IMR-90 (cell line): ENCODE data around the gene CCHCR1. TPM values are rescaled to one million over a fixed set of nuclear protein-coding genes. Genes with fewer than 3 reads are reported as not detected.

Experiments
- ATAC-seq: fragments of 200-7000 bp; cut with Tn5 transposase; 2 replicates; pipeline ENCODE4 v1.9.1; 2020; ENCODE audit warnings: low read depth, mild to moderate bottlenecking, moderate library complexity
- BruUV-seq: library from RNA; stranded (reverse); fragments of 400-500 nt; replicated peaks from 2 replicates; lab custom pipeline; 2021; lab: Mats Ljungman, UMichigan
- CTCF ChIA-PET: fragments of 300-600 bp; formaldehyde crosslinking; extraction: SDS; loops from one replicate; lab custom pipeline; 2021; ENCODE audit warnings: antibody characterized with exemption; lab: Yijun Ruan, JAX
- POLR2A ChIA-PET: fragments of 300-600 bp; sonication (Branson Sonifier 250); formaldehyde crosslinking; loops from one replicate; lab custom pipeline; 2022; ENCODE audit warnings: antibody characterized with exemption; ENCODE audit not compliant: unreplicated experiment; lab: Charles Lee
- DNase-seq: peaks from one replicate; pipeline ENCODE4 v3.0.0; 2013
- H2AFZ ChIP-seq: replicated peaks from 2 replicates; pipeline ENCODE3; 2013; ENCODE audit warnings: low read length, mild to moderate bottlenecking; ENCODE audit not compliant: poor library complexity
- H2AK5ac ChIP-seq: 2 replicates; pipeline ENCODE4 v1.6.1; 2013; ENCODE audit warnings: low read depth, low read length, inconsistent platforms
- H2AK9ac ChIP-seq: replicated peaks from 2 replicates; pipeline ENCODE3; 2013; ENCODE audit warnings: mild to moderate bottlenecking, low read depth, low read length, moderate library complexity; ENCODE audit not compliant: poor library complexity
- H2BK120ac ChIP-seq: 2 replicates; pipeline ENCODE4 v1.6.1; 2013; ENCODE audit warnings: low read depth, low read length, inconsistent platforms
- H2BK15ac ChIP-seq: 3 replicates; pipeline ENCODE4 v1.6.1; 2013; ENCODE audit warnings: low read depth, low read length, inconsistent platforms
- H2BK20ac ChIP-seq: 2 replicates; pipeline ENCODE4 v1.6.1; 2013; ENCODE audit warnings: low read depth, mild to moderate bottlenecking, inconsistent platforms, low read length, moderate library complexity
- H2BK5ac ChIP-seq: 2 replicates; pipeline ENCODE4 v1.6.1; 2013; ENCODE audit warnings: mild to moderate bottlenecking, low read depth, low read length, inconsistent platforms; ENCODE audit not compliant: poor library complexity, severe bottlenecking
- H3K14ac ChIP-seq: replicated peaks from 2 replicates; pipeline ENCODE4 v1.6.1; 2013; ENCODE audit warnings: low read depth, low read length, inconsistent platforms
- H3K18ac ChIP-seq: 2 replicates; pipeline ENCODE4 v1.6.1; 2013; ENCODE audit warnings: low read depth, low read length, control low read depth
- H3K23ac ChIP-seq: 2 replicates; pipeline ENCODE4 v1.6.1; 2013; ENCODE audit warnings: low read depth, low read length, inconsistent platforms
- H3K27ac ChIP-seq: 2 replicates; pipeline ENCODE4 v1.5.1; 2013; ENCODE audit warnings: mild to moderate bottlenecking, control low read depth, low read length; ENCODE audit not compliant: insufficient read depth
- H3K27me3 ChIP-seq: 2 replicates; pipeline ENCODE4 v1.6.1; 2013; ENCODE audit warnings: low read length; ENCODE audit not compliant: control insufficient read depth, insufficient read depth
- H3K36me3 ChIP-seq: 2 replicates; pipeline ENCODE4 v1.6.1; 2013; ENCODE audit warnings: low read length, mixed read lengths; ENCODE audit not compliant: control insufficient read depth, insufficient read depth
- H3K4ac ChIP-seq: 2 replicates; pipeline ENCODE4 v1.6.1; 2013; ENCODE audit warnings: low read depth, low read length, inconsistent platforms
- H3K4me1 ChIP-seq: 2 replicates; pipeline ENCODE4 v1.6.1; 2013; ENCODE audit warnings: low read length, mixed read lengths; ENCODE audit not compliant: control insufficient read depth, insufficient read depth
- H3K4me2 ChIP-seq: 2 replicates; pipeline ENCODE4 v1.6.1; 2013; ENCODE audit warnings: low read depth, mild to moderate bottlenecking, control low read depth, low read length, moderate library complexity
- H3K4me3 ChIP-seq: 2 replicates; pipeline ENCODE4 v1.5.1; 2013; ENCODE audit warnings: low read depth, mild to moderate bottlenecking, control low read depth, low read length, moderate library complexity; ENCODE audit not compliant: insufficient read depth
- H3K56ac ChIP-seq: 2 replicates; pipeline ENCODE4 v1.6.1; 2013; ENCODE audit warnings: low read length, inconsistent platforms; ENCODE audit not compliant: insufficient read depth; ENCODE audit errors: extremely low read depth
- H3K79me1 ChIP-seq, 2 experiments: 2 replicates each; pipeline ENCODE4 v1.6.1; 2013; ENCODE audit warnings: low read length in 2 of 2, inconsistent platforms in 1 of 2, low read depth in 1 of 2
- H3K9ac ChIP-seq: 2 replicates; pipeline ENCODE4 v1.6.1; 2013; ENCODE audit warnings: low read depth, low read length, control low read depth
- H3K9me1 ChIP-seq: 2 replicates; pipeline ENCODE4 v1.6.1; 2013; ENCODE audit warnings: low read length, inconsistent platforms; ENCODE audit not compliant: insufficient read depth
- H3K9me3 ChIP-seq: 2 replicates; pipeline ENCODE4 v1.6.1; 2013; ENCODE audit warnings: low read length; ENCODE audit not compliant: control insufficient read depth, insufficient read depth
- H4K20me1 ChIP-seq: 2 replicates; pipeline ENCODE4 v1.6.1; 2013; ENCODE audit warnings: low read length, inconsistent platforms; ENCODE audit not compliant: insufficient read depth
- H4K5ac ChIP-seq: 2 replicates; pipeline ENCODE4 v1.6.1; 2013; ENCODE audit warnings: mild to moderate bottlenecking, low read depth, low read length, control low read depth
- H4K8ac ChIP-seq, 2 experiments: 2 replicates each; pipeline ENCODE4 v1.6.1; 2013; ENCODE audit warnings: low read depth in 2 of 2, low read length in 2 of 2, control low read depth in 1 of 2, inconsistent platforms in 1 of 2
- H4K91ac ChIP-seq: 2 replicates; pipeline ENCODE4 v1.6.1; 2013; ENCODE audit warnings: low read depth, low read length, inconsistent platforms; ENCODE audit not compliant: insufficient read depth
- CEBPB ChIP-seq: IDR thresholded peaks from 2 replicates; pipeline ENCODE4 v1.6.1; 2012; ENCODE audit warnings: low read depth, low read length, improper control_type of control experiment
- FOS ChIP-seq: fragments of 150-350 bp; IDR thresholded peaks from 2 replicates; pipeline ENCODE4 v1.6.1; 2016; ENCODE audit warnings: low read depth, low read length
- POLR2A ChIP-seq: IDR thresholded peaks from 2 replicates; pipeline ENCODE4 v1.6.1; 2012; ENCODE audit warnings: mild to moderate bottlenecking, low read depth, low read length
- RFX5 ChIP-seq: IDR thresholded peaks from 2 replicates; pipeline ENCODE4 v1.8.0; 2012; ENCODE audit warnings: low read depth, mild to moderate bottlenecking, low read length, moderate library complexity
- WGBS, 2 experiments: methylation state at CpG; one replicate each; pipeline versions ENCODE4 v1.1.5 to v1.1.7; 2013; ENCODE audit warnings: missing lambda C conversion rate in 2 of 2; ENCODE audit not compliant: insufficient read length in 1 of 2; ENCODE audit errors: extremely low coverage in 2 of 2; 5-methylcytosine and 5-hydroxymethylcytosine counted together
- dilution Hi-C: fragments of 300-500 bp; cut with HindIII; formaldehyde crosslinking; loops from one replicate; pipeline ENCODE4 v1.14.3; 2018; ENCODE audit warnings: low sequenced_read_pairs; ENCODE audit not compliant: unreplicated experiment
- in situ Hi-C: fragments of 300-500 bp; cut with MboI; formaldehyde crosslinking; loops from 3 replicates; pipeline ENCODE4 v1.14.3; 2019; ENCODE audit warnings: low sequenced_read_pairs, inconsistent platforms, mixed read lengths
- intact Hi-C: fragments of 100-400 bp; cut with micrococcal nuclease; formaldehyde crosslinking; loops from 2 replicates; pipeline ENCODE4 v1.10.0; 2022
- polyA plus RNA-seq, 3 experiments: library from polyadenylated mRNA; depleted of rRNA; stranded (reverse); fragments of >200 nt; gene quantifications; 2 replicates each; pipeline ENCODE4 v1.2.3, GENCODE V29; 2012; ENCODE audit warnings: low replicate concordance in 1 of 3
- total RNA-seq: library from RNA; depleted of rRNA; stranded (reverse); fragments of >200 nt; gene quantifications from 2 replicates; pipeline ENCODE4 v1.2.3, GENCODE V29; 2012

The CCHCR1 gene
- total and polyA plus RNA-seq, 2 of the 4 experiments (the other 2 are of a cell fraction): 13.1 to 22.0 TPM

- Histone ChIP-seq H3K9me3 (no peaks in the 10 kb centered on the region), H2AK5ac (no peak overlapping the region), H4K20me1 (no peaks in the 10 kb centered on the region), H3K9me1 (peaks cover 9% of the 10 kb centered on the region; the same call in 1 of the 2 replicates), H3K4ac (no peak overlapping the region), H2BK120ac (no peak overlapping the region), H3K9ac (no peak overlapping the region), H3K4me3 (no peak overlapping the region), H3K27ac (no peak overlapping the region), H4K5ac (peak overlapping the region; percentile 36; the same call in 1 of the 2 replicates), H3K36me3 (no peaks in the 10 kb centered on the region), H3K4me2 (no peak overlapping the region), H4K91ac (no peak overlapping the region), H2BK15ac (no peak overlapping the region), H3K27me3 (no peaks in the 10 kb centered on the region), H3K14ac (no peak overlapping the region), H3K79me1 (no peaks in the 10 kb centered on the region), H2BK20ac (no peak overlapping the region), H2BK5ac (no peak overlapping the region), H3K23ac (no peak overlapping the region), H2AK9ac (peak overlapping the region; percentile 1), H3K4me1 (peaks cover 7% of the 10 kb centered on the region; the same call in 1 of the 2 replicates), H3K18ac (no peak overlapping the region), H2AFZ (peak overlapping the region; percentile 56), H4K8ac (no peak overlapping the region), H3K56ac (no peak overlapping the region)
- in situ Hi-C loops (no loop called here), intact Hi-C loops (no loop called here), dilution Hi-C loops (no loop called here)
- ATAC-seq (no peak), DNase-seq (no peak)
- ChIA-PET CTCF (no interaction called here), POLR2A (no interaction called here)
- WGBS, 2 experiments: no CpG with 5 or more reads among the region's 5 CpGs
- TF ChIP-seq CEBPB: no peak
- TF ChIP-seq RFX5: no peak
- TF ChIP-seq FOS: no peak
- no peak for TF ChIP-seq POLR2A
- no TSS peak for BruUV-seq
Observed at GRCh38 chr6:31172973-31173384, 15.4 kb upstream of the CCHCR1 start.
